ENCODE data around the gene KIAA0753.

- TF ChIP-seq, protein P1, sequence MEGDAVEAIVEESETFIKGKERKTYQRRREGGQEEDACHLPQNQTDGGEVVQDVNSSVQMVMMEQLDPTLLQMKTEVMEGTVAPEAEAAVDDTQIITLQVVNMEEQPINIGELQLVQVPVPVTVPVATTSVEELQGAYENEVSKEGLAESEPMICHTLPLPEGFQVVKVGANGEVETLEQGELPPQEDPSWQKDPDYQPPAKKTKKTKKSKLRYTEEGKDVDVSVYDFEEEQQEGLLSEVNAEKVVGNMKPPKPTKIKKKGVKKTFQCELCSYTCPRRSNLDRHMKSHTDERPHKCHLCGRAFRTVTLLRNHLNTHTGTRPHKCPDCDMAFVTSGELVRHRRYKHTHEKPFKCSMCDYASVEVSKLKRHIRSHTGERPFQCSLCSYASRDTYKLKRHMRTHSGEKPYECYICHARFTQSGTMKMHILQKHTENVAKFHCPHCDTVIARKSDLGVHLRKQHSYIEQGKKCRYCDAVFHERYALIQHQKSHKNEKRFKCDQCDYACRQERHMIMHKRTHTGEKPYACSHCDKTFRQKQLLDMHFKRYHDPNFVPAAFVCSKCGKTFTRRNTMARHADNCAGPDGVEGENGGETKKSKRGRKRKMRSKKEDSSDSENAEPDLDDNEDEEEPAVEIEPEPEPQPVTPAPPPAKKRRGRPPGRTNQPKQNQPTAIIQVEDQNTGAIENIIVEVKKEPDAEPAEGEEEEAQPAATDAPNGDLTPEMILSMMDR (IDR thresholded peaks at IDR 0.05): no peak
- TF ChIP-seq TEAD4 (IDR thresholded peaks at IDR 0.05; ENCODE audit: borderline replicate concordance, insufficient read depth): no peak
- no peak for TF ChIP-seq POLR2AphosphoS5 (IDR thresholded peaks at IDR 0.05; ENCODE audit: low read depth, low read length)
- no peak for TF ChIP-seq USF2 (IDR thresholded peaks at IDR 0.05; ENCODE audit: borderline replicate concordance, low read depth, low read length)
- no peak for TF ChIP-seq GATA2 (CRISPR knock-in tag; IDR thresholded peaks at IDR 0.05)
- TF ChIP-seq SIN3A (IDR thresholded peaks at IDR 0.05; ENCODE audit: borderline replicate concordance, low read depth, low read length): no peak
Measured at GRCh38 chr17:6670571-6670970, 30.1 kb upstream of the KIAA0753 start.

Data from SK-N-SH (cell line).